Brain pericyte (primary cell): ENCODE measurements around the gene CD47.

Source experiments
- DNase-seq: peaks from one replicate; pipeline ENCODE4 v3.0.0-alpha.2; 2012; ENCODE audit warnings: low read depth, low spot score

Gene CD47

GRCh38 chr3:108091498-108092250 lies 843 bp upstream of the CD47 start:
- DNase-seq: no peak

GRCh38 chr3:108090049-108090700 lies 656 bp downstream of the CD47 start:
- peak; percentile 26 for DNase-seq

DNA sequence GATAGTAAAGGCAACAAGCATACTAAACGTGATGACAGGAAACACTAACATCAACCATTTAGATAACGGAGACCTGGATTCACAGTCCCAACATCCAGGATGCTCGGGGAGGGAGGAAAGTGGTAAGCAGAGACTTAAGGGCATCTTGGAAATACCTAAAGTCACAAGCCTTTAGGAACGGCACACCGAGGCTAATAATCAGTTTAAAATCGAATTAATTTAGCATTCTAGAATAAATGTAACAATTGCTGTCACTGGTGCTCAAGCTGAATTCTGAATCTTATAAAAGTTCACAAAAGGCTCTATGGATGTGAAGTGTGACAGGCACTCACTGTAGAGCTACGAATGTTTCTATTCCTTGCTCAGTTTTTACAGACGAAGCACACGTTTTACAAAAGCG lies 1.3 kb downstream of the CD47 start:
- DNase-seq: no peak

DNA sequence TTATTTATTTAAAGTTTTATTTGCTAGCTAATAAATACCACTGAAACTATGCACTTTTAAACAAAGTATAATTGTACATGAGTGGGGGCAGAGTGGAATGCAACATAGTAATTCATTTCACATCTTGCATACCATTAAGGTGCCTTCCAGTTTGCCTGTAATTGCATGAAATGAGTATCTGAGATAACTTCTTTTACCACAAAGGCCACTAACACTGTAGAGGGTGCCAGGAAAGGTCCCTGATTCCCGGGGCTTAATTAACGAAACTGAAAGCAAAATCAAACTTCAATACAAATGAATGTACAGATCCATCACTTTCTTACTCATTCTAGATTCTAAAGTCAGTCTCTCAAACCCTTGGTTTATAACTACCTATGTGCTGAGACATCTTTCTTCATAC lies 2.1 kb downstream of the CD47 start:
- no peak for DNase-seq

DNA sequence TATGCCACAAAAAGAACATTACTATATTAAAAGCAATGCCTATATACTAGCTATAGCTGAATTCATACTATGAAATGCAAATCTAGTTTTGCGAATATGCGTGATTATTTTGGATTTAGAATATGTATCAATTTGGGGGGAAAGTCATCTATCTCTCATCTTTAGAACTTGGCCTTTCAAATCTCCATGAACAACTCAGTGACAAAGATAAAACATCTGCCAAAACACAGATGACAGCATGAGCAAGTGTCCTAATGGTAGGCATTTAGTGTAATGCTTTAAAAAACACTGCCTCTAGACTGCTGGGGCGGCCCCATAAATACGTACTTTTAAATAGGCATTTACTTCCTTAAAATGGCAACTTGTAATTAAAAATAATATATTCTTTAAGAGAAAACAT lies 2.7 kb downstream of the CD47 start:
- DNase-seq: no peak

GRCh38 chr3:108086653-108087052 lies 4.2 kb downstream of the CD47 start:
- no peak for DNase-seq

DNA sequence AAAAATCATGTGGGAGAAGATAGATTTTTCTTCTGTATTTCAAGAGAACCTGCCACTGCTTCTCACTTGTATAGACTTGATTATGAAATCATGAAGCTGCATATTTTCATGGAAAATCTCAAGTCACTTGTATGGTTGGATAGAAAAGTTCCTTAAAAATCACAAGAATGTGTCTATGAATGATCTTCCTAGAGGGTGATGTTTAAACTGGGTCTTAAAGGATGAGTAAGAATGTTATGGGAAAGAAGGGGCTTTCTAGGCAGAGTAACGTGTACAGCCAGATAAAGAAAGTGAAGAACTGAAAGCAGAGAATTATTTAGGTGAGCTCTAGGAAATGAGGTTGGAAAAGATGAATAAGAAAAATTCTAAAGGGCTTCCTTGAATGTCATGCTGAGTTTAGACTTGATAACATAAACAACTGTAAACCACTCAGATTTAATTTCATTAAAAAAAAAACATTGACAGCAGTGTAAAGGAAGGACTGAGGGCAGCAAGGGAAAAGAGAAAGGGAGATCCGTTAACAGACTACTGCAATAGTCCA lies 5.0 kb downstream of the CD47 start:
- no peak for DNase-seq

- DNase-seq: no peak
Observed at GRCh38 chr3:108085370-108085769, 5.5 kb downstream of the CD47 start.

- no peak for DNase-seq
Observed at GRCh38 chr3:108079877-108080276, 11.0 kb downstream of the CD47 start.

- no peak for DNase-seq
Observed at GRCh38 chr3:108079043-108079442, 11.8 kb downstream of the CD47 start.

- DNase-seq: no peak
Observed at GRCh38 chr3:108076564-108076963, 14.3 kb downstream of the CD47 start.

DNA sequence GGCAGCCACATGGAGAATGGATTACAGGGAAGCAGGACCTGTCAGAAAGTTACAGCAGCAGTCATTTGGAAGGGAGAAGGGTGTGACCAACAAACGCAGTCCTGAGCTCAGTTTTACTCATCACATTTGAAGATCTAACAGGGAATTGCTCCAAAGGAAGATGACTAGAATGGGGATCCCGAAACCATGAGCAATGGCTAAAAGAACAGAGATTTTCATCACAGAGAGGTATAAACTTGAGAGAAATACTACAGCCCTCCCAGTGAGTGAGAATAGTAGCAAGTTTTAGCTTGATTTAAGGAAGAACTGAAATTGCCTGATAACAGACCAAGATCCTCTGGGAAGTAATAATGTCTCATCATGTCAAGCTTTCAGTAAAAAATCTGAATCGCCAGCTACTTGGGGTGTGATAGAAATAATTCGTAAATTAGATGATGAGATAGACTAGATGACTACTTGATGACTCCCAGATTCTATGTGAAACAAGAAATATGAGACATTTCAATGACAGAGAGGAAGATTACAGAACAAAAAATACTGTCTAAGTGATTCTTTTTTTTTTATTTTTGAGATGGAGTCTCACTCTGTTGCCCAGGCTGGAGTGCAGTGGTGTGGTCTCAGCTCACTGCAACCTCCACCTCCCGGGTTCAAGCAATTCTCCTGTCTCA lies 16.9 kb downstream of the CD47 start:
- DNase-seq: no peak

GRCh38 chr3:108071368-108071767 lies 19.5 kb downstream of the CD47 start:
- no peak for DNase-seq

- DNase-seq: no peak
Observed at GRCh38 chr3:108070356-108070755, 20.5 kb downstream of the CD47 start.

GRCh38 chr3:108067768-108068167 lies 23.1 kb downstream of the CD47 start:
- no peak for DNase-seq

DNA sequence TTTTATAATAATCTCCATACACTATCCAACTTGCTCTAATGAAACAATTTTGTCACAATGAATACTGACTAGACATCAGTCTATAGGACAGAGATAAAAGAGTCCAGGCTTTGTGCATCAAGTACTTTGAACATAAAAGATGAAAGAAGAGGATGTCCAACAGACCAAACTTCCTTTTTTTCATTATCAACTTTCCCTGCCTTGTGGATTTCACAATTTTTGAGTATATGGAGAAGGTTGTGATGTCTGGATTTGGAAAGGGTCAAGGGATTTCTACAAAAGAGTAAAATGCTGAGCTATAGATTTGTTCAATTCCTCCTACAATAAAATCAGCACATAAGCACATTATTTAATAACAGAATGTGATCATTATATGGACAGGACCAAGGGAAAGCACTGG lies 25.7 kb downstream of the CD47 start:
- DNase-seq: no peak

GRCh38 chr3:108064293-108064887 lies 26.4 kb downstream of the CD47 start:
- no peak for DNase-seq

- DNase-seq: no peak
Observed at GRCh38 chr3:108062051-108062450, 28.8 kb downstream of the CD47 start.

GRCh38 chr3:108060331-108060730 lies 30.5 kb downstream of the CD47 start:
- no peak for DNase-seq

DNA sequence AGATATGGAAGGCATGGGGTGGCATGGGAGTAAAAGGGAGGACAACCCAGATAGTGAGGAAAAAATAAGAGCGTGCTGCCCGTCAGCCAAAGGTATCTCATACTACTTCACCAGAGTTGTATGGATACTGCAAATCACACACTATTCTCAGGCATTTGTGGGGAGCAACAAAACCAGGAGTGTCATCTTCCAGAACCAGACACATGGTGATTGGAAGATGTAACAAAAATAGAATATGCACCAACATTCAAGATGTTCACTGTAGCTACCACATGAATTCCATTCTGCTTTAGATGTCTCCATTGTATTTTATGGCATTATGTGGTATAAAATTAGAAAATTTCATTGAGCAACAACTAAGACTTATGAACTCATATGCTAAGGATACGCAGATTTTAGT lies 34.9 kb downstream of the CD47 start:
- no peak for DNase-seq

- DNase-seq: no peak
Observed at GRCh38 chr3:108054935-108055334, 35.9 kb downstream of the CD47 start.

- DNase-seq: no peak
Observed at GRCh38 chr3:108053483-108053882, 37.3 kb downstream of the CD47 start.
